ENCODE data around the gene MPPED2. TPM values are rescaled to one million over a fixed set of nuclear protein-coding genes. Genes with fewer than 3 reads are reported as not detected.

MPPED2 gene
- total RNA-seq, 1 experiment from 2014 or later, result not detected

GRCh38 chr11:30377347-30377746 is 208.8 kb downstream of the MPPED2 start:
- Histone ChIP-seq H3K9me3 (ENCODE audit: control insufficient read depth in 1 of 2, insufficient read depth in 1 of 2, low read depth in 1 of 2, low read length in 2 of 2) (no peaks in the 10 kb centered on the region), H3K9ac (ENCODE audit: low read length) (no peak overlapping the region), H3K4me3 (replicated peaks in 1 of 2; ENCODE audit: low read depth in 1 of 2, low read length in 2 of 2) (no peak overlapping the region), H4K20me1 (ENCODE audit: insufficient read depth) (no peaks in the 10 kb centered on the region; the same call in 1 of the 2 replicates), H3K4me2 (ENCODE audit: low read length) (no peak overlapping the region), H3K9me2 (ENCODE audit: insufficient read depth) (no peaks in the 10 kb centered on the region), H3K27ac (ENCODE audit: low read depth, low read length) (no peak overlapping the region), H3K36me3 (ENCODE audit: control insufficient read depth in 1 of 2, insufficient read depth in 2 of 2, low read length in 2 of 2) (no peaks in the 10 kb centered on the region), H3K27me3 (ENCODE audit: insufficient read depth, low read length) (peaks cover 54% of the 10 kb centered on the region), H3K4me1 (ENCODE audit: control insufficient read depth in 1 of 2, insufficient read depth in 2 of 2, low read length in 2 of 2) (no peaks in the 10 kb centered on the region), H2AFZ (ENCODE audit: low read depth, low read length, poor library complexity, severe bottlenecking) (no peak overlapping the region), H3K79me2 (ENCODE audit: insufficient read depth, low read length) (no peaks in the 10 kb centered on the region)
- ATAC-seq (no peak), DNase-seq (ENCODE audit: low read depth, low spot score) (no peak)
- intact Hi-C loops (cut with micrococcal nuclease), result no loop called here
- no TSS peak for BruUV-seq (replicated peaks)
- CTCF ChIA-PET, result no interaction called here
- RAD21 ChIA-PET (ENCODE audit: low non-redundant PET in 1 of 2, low total read pairs in 2 of 2, uncharacterized antibody in 2 of 2, unreplicated experiment in 2 of 2), result no interaction called here
- POLR2A ChIA-PET, result no interaction called here
- TF ChIP-seq CEBPB (IDR thresholded peaks at IDR 0.05; ENCODE audit: low read depth), result no peak

- H3K4me1 ChIP-seq (ENCODE audit: control insufficient read depth in 1 of 2, insufficient read depth in 2 of 2, low read length in 2 of 2), result no peaks in the 10 kb centered on the region
- DNase-seq (ENCODE audit: low read depth, low spot score) (no peak), ATAC-seq (no peak)
- POLR2A ChIA-PET, result no interaction called here
- BruUV-seq (replicated peaks), result no TSS peak
- no peaks in the 10 kb centered on the region for H3K36me3 ChIP-seq (ENCODE audit: control insufficient read depth in 1 of 2, insufficient read depth in 2 of 2, low read length in 2 of 2)
- H3K9ac ChIP-seq (ENCODE audit: low read length), result no peak overlapping the region
- intact Hi-C loops (cut with micrococcal nuclease), result no loop called here
- H3K9me2 ChIP-seq (ENCODE audit: insufficient read depth), result no peaks in the 10 kb centered on the region
- no peaks in the 10 kb centered on the region for H4K20me1 ChIP-seq (ENCODE audit: insufficient read depth)
- RAD21 ChIA-PET (ENCODE audit: low non-redundant PET in 1 of 2, low total read pairs in 2 of 2, uncharacterized antibody in 2 of 2, unreplicated experiment in 2 of 2), result no interaction called here
- H2AFZ ChIP-seq (ENCODE audit: low read depth, low read length, poor library complexity, severe bottlenecking), result no peak overlapping the region
- H3K4me2 ChIP-seq (ENCODE audit: low read length), result no peak overlapping the region
- peaks cover 21% of the 10 kb centered on the region for H3K27me3 ChIP-seq (ENCODE audit: insufficient read depth, low read length)
- no peak overlapping the region for H3K4me3 ChIP-seq (replicated peaks in 1 of 2; ENCODE audit: low read depth in 1 of 2, low read length in 2 of 2)
- H3K27ac ChIP-seq (ENCODE audit: low read depth, low read length), result no peak overlapping the region
- H3K9me3 ChIP-seq (ENCODE audit: control insufficient read depth in 1 of 2, insufficient read depth in 1 of 2, low read depth in 1 of 2, low read length in 2 of 2), result no peaks in the 10 kb centered on the region
- no peaks in the 10 kb centered on the region for H3K79me2 ChIP-seq (ENCODE audit: insufficient read depth, low read length)
- CTCF ChIA-PET, result no interaction called here
- no peak for TF ChIP-seq ELF1 (IDR thresholded peaks at IDR 0.05; ENCODE audit: borderline replicate concordance, low read depth)
- TF ChIP-seq ZBTB33 (IDR thresholded peaks at IDR 0.05; ENCODE audit: extremely low read depth, insufficient replicate concordance, low read length), result no peak
- no peak for TF ChIP-seq CEBPB (IDR thresholded peaks at IDR 0.05; ENCODE audit: low read depth)
- no peak for TF ChIP-seq ZNF274 (IDR thresholded peaks at IDR 0.05; ENCODE audit: low read depth, low read length)
- TF ChIP-seq ATF3 (IDR thresholded peaks at IDR 0.05), result no peak
- no peak for TF ChIP-seq POLR2AphosphoS5 (IDR thresholded peaks at IDR 0.05; ENCODE audit: low read depth, low read length)
- TF ChIP-seq CTCF (IDR thresholded peaks at IDR 0.05 in 2 of 3, conservative IDR thresholded peaks at IDR 0.05 in 1 of 3; ENCODE audit: borderline replicate concordance in 1 of 3, insufficient read depth in 1 of 3, low read depth in 2 of 3, low read length in 2 of 3), result no peak
- no peak for TF ChIP-seq RAD21 (IDR thresholded peaks at IDR 0.05; ENCODE audit: low read depth)
- TF ChIP-seq EGR1 (IDR thresholded peaks at IDR 0.05; ENCODE audit: low read depth), result no peak
- no peak for TF ChIP-seq POLR2A (IDR thresholded peaks at IDR 0.05; ENCODE audit: borderline replicate concordance, extremely low read depth, insufficient read depth, insufficient read length)
- TF ChIP-seq YY1 (IDR thresholded peaks at IDR 0.05; ENCODE audit: extremely low read depth, insufficient replicate concordance, low read depth, low read length), result no peak
- no peak for TF ChIP-seq REST (IDR thresholded peaks at IDR 0.05; ENCODE audit: low read depth)
Observed at GRCh38 chr11:30370164-30370563, 216.0 kb downstream of the MPPED2 start.
